Dermis microvascular lymphatic vessel endothelial cell (primary cell): ENCODE results near the gene SETD1B. TPM values are rescaled to one million over a fixed set of nuclear protein-coding genes. Genes with fewer than 3 reads are reported as not detected.

Experiments used
- DNase-seq, 2 donors: peaks; one replicate each; pipeline versions ENCODE4 v3.0.0 to v3.0.0-alpha.2; 2010; ENCODE audit warnings: low read depth in 2 of 2
- total RNA-seq: library from RNA; depleted of rRNA; stranded (reverse); fragments of >200 nt; gene quantifications from 2 replicates; pipeline ENCODE4 v1.2.1, GENCODE V29; 2014

SETD1B gene
- total RNA-seq, 1 donor from 2014 or later: 1.3 TPM

DNA sequence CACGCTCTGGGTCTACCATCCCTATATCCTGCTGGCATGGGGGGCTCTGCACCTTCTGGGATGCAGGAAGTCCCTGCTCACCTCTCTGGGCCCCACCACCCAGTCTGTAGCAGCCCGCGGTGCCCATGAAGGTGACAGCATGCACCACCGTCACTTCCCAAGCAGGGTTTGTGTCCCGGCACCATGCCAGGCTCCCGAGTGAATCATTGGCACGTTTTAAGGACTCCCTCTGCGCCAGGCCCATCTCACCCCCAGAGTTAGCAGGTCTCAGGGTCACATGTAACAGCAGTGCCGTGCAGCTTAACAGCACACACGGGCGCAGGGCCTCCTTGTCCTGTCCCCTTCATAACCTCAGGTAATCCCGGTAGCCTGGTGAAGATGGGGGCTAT lies 19.9 kb downstream of the SETD1B start:
- no peak for DNase-seq

GRCh38 chr12:121825041-121825523 lies 21.3 kb downstream of the SETD1B start:
- DNase-seq: no peak

DNA sequence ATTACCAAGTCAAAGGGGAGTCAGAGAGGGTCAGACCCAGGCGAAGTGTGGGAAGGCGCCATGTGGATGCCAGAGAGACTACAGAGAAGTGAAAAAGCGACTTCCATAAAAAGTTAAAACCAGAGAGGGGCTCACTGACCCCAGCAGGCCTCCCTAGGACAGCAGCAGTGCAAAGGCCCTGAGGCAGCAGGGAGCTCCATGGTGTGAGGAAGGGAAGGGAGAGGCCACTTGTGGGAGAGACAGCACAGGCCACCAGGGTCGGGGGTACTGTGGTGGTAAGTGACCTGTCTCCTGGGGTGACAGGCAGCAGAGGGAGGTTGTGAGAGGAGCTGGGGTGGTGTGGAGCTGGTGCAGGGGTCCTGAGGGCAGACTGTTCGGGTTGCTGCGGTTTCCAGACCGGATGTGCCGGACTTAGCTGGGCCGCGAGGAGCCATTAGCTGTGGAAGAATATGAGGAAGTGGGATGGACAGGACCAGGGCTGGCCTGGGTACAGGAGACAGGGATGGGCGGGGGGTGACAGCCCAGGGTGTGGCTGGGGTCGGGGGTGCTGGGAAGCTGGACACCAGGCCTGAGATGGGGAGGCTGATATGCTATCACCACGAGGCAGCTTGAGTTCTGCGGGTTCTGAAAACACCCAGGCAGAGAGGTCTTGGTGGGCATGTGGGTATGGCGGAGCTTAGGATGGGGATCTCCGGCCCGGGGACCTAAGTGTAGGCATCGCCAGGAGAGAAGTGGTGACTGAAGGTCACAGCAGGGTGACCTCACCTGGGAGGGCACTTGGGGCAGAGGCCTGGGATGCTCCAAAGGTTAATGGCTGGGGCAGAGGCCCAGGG lies 22.7 kb downstream of the SETD1B start:
- DNase-seq: no peak

GRCh38 chr12:121827351-121828099 lies 23.7 kb downstream of the SETD1B start:
- DNase-seq: no peak

DNA sequence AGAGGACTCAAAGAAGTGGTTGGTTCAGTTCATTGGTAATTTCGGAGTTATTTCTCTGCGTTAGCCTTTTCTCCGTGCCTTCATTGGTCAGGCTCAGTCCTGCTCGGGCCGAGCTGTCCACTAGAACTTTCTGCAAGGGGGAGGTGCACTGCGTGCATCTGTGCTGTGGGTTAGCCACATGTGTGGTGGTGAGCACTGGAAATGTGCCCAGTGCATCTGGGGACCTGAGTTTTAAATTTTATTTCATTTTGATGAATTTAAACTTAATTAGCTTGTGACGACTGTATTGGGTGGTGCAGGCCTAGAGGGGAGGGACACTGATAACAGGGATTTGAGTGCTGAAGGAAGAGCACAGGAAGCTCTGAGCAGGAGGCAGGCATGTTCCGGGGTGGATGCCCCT lies 24.5 kb downstream of the SETD1B start:
- no peak for DNase-seq

DNA sequence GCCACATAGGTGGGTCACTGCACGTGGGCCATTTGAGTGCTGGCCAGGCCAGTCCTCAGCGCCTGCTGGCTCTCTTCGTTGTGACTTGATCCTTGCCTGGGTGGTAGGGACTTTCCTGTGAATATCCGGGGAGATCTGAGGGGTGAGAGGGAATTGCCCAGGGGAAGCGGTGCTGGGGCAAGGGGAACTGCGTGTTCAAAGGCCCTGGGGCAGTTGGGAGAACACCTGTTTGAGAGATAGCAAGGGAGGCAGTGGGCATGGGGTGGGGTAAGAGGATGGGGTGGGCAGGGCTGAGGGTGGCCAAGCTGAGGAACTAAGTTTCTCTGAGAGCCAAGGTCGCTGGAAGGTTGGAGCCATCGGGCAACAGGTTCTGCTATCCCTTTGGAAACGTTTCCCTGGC lies 25.0 kb downstream of the SETD1B start:
- no peak for DNase-seq

- no peak for DNase-seq
These were observed 25.6 kb downstream of the SETD1B start for GRCh38 chr12:121829250-121829918.

- no peak for DNase-seq
These were observed 26.3 kb downstream of the SETD1B start for GRCh38 chr12:121830134-121830533.

- DNase-seq: no peak
These were observed 26.9 kb downstream of the SETD1B start for GRCh38 chr12:121830588-121831265.

DNA sequence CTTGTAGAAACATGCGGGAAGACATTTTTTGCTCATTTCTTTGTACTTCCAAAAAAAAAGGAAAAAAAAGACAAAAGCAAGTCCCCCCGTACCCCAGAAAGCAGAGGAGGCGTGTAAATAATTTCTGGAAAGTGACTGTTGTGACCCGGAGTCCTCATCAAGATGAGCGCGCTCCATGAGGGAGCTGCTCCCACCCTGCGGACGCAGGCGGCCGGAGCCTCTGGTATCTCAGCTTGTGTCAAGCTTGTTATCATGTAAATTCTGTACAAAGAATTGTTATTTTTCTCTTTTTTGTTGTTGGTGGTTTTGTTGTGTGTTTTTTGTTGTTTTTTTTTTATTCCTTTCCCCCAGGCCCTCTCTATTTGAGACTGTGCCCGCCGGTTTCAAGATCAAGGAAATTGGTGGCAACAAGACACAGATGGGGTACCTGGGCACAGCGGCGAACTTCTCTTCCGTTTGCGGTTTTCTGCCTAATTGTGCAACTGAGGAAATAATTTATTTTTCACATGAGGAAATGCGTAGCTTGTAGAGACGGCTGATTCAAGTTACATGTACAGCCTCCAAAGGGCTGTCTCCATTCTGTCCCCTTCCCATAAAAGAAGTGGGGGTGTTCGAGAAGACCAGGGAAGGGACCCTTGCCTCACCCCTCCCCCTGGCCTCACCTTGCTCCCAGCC lies 27.9 kb downstream of the SETD1B start:
- DNase-seq: no peak

DNA sequence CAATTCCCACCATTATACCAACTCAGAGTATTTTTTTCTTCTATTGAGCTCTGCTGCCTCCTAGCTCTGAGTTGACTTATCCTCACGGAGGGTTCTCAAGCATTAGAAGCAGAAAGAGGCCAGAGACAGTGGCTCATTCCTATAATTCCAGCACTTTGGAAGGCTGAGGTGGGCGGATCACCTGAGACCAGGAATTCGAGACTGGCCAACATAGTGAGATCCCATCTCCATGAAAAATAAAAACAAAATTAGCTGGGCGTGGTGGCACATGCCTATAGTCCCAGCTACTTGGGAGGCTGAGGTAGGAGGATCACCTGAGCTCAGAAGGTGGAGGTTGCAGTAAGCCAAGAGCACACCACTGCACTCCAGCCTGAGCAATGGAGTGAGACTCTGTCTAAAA lies 33.9 kb downstream of the SETD1B start:
- no peak for DNase-seq

GRCh38 chr12:121838126-121838525 lies 34.3 kb downstream of the SETD1B start:
- DNase-seq: no peak

GRCh38 chr12:121839106-121839992 lies 35.5 kb downstream of the SETD1B start:
- peak; percentile 94 to 98 for DNase-seq

DNA sequence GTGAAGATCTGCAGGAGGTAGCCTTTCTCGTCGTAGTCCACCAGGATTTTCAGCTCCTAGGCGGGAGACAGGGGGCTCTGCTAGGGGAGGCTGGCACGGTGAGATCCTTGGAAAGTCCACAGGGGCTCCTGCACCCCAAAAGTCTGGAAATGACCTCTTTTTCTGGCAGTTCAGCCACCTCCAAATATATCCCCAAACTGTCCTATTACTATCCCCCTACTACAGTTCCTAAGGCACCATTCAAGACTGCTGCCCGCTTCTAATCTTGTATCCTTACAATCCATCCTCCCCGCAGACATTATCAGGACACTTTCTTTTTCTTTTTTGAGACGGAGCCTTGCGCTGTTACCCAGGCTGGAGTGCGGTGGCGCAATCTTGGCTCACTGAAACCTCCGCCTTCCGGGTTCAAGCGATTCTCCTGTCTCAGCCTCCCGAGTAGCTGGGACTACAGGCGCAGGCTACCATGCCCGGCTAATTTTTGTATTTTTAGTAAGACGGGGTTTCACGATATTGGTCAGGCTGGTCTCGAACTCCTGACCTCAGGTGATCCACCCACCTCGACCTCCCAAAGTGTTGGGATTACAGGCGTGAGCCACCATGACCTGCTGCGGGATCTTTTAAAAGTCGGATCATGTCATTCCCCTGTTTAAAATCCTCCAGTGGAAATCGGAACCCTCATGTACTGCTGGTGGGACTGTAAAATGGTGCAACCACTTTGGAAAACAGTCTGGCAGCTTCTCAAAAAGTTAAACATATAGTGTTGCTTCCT lies 36.4 kb downstream of the SETD1B start:
- no peak for DNase-seq

GRCh38 chr12:121843236-121843982 lies 39.6 kb downstream of the SETD1B start:
- no peak for DNase-seq

DNA sequence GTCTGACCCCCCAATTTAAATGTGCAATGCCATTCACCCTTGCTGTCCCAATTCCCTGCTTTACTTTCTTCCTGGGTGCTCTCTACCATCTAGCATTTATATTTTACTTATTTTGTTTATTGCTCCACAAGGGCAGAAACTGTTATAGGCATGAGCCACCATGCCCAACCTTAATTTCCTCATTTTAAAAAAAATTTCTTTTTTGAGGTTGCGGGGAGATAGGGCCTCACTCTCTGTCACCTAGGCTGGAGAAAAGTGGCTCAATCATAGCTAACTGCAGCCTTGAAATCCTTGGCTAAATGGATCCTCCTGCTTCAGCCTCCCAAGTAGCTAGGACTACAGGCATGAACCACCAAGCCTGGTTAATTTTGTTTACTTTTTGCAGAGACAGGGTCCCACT lies 41.9 kb downstream of the SETD1B start:
- no peak for DNase-seq

GRCh38 chr12:121849211-121849610 lies 45.4 kb downstream of the SETD1B start:
- DNase-seq: no peak

GRCh38 chr12:121849665-121850064 lies 45.9 kb downstream of the SETD1B start:
- DNase-seq: no peak
